ENCODE data around the gene PARG.
"Not testable (repeated sequence)": the region's sequence is repeated elsewhere in the genome, so short reads cannot be mapped to it uniquely, and the experiment has no call there.

The PARG gene

GRCh38 chr10:49791100-49791499, 150.7 kb downstream of the PARG start:
- no peak overlapping the region for H3K27ac ChIP-seq
- TF ChIP-seq ZFX (IDR thresholded peaks at IDR 0.05; ENCODE audit: borderline replicate concordance) (no peak), CTCF (IDR thresholded peaks at IDR 0.05) (no peak)

GRCh38 chr10:49784681-49785080, 157.1 kb downstream of the PARG start:
- H3K27ac ChIP-seq = no peak overlapping the region
- TF ChIP-seq ZFX (IDR thresholded peaks at IDR 0.05; ENCODE audit: borderline replicate concordance) = no peak
- TF ChIP-seq CTCF (IDR thresholded peaks at IDR 0.05) = no peak

GRCh38 chr10:49783645-49784044, 158.2 kb downstream of the PARG start:
- TF ChIP-seq CTCF (IDR thresholded peaks at IDR 0.05) = peak; percentile 16
- TF ChIP-seq ZFX (IDR thresholded peaks at IDR 0.05; ENCODE audit: borderline replicate concordance) = no peak
- H3K27ac ChIP-seq = no peak overlapping the region

- H3K27ac ChIP-seq = no peak overlapping the region
- TF ChIP-seq CTCF (IDR thresholded peaks at IDR 0.05) (no peak), ZFX (IDR thresholded peaks at IDR 0.05; ENCODE audit: borderline replicate concordance) (no peak)
These were observed 160.6 kb downstream of the PARG start for GRCh38 chr10:49781247-49781646.

- TF ChIP-seq CTCF (IDR thresholded peaks at IDR 0.05) (no peak), ZFX (IDR thresholded peaks at IDR 0.05; ENCODE audit: borderline replicate concordance) (no peak)
- H3K27ac ChIP-seq = no peak overlapping the region
These were observed 163.6 kb downstream of the PARG start for GRCh38 chr10:49778197-49778596.

GRCh38 chr10:49776851-49777250, 165.0 kb downstream of the PARG start:
- TF ChIP-seq CTCF (IDR thresholded peaks at IDR 0.05) (no peak), ZFX (IDR thresholded peaks at IDR 0.05; ENCODE audit: borderline replicate concordance) (no peak)
- H3K27ac ChIP-seq = no peak overlapping the region

GRCh38 chr10:49775014-49775413, 166.8 kb downstream of the PARG start:
- no peak overlapping the region for H3K27ac ChIP-seq
- TF ChIP-seq CTCF (IDR thresholded peaks at IDR 0.05) = no peak
- TF ChIP-seq ZFX (IDR thresholded peaks at IDR 0.05; ENCODE audit: borderline replicate concordance) = no peak

- not testable (repeated sequence) for H3K27ac ChIP-seq
These were observed 168.9 kb downstream of the PARG start for GRCh38 chr10:49772944-49773343.

GRCh38 chr10:49771046-49771445, 170.8 kb downstream of the PARG start:
- H3K27ac ChIP-seq = not testable (repeated sequence)

All from 22Rv1 (cell line).